Gastroesophageal sphincter (tissue), 4 donors: ENCODE results near the gene CCR8. TPM values are rescaled to one million over a fixed set of nuclear protein-coding genes. Genes with fewer than 3 reads are reported as not detected.

Experiments
- ATAC-seq: fragments of 150-250 bp; one replicate; pipeline ENCODE4 v1.9.1; 2016; ENCODE audit warnings: mild to moderate bottlenecking, moderate library complexity
- H3K27ac ChIP-seq, 4 donors: fragments of 200-600 bp; sonication (generic) in 3 of 4; 1 replicate in 3 of 4; 2 replicates in 1 of 4; pipeline ENCODE4 v1.5.1; 2016 to 2019
- H3K27me3 ChIP-seq: fragments of 200-600 bp; sonication (generic); one replicate; pipeline ENCODE4 v1.5.1; 2019
- H3K36me3 ChIP-seq, 2 donors: fragments of 200-600 bp; sonication (generic); one replicate each; pipeline ENCODE4 v1.5.1; 2019; ENCODE audit warnings: control low read depth in 1 of 2
- H3K4me1 ChIP-seq, 3 donors: fragments of 200-600 bp; sonication (generic); 1 replicate in 2 of 3; 2 replicates in 1 of 3; pipeline ENCODE4 v1.5.1; 2016 to 2019; ENCODE audit warnings: control low read depth in 2 of 3
- H3K4me3 ChIP-seq, 2 donors: fragments of 200-600 bp; sonication (generic); one replicate each; pipeline ENCODE4 v1.5.1; 2019; ENCODE audit warnings: mild to moderate bottlenecking in 1 of 2, moderate library complexity in 1 of 2
- H3K9me3 ChIP-seq, 3 donors: fragments of 200-600 bp; sonication (generic); one replicate each; pipeline ENCODE4 v1.5.1; 2017 to 2019; ENCODE audit warnings: control low read depth in 2 of 3
- CTCF ChIP-seq, 4 experiments: fragments of 200-600 bp in 2 of 4; fragments of 450-650 bp in 2 of 4; sonication (generic) in 1 of 4; IDR thresholded peaks; one replicate each; pipeline ENCODE4 v1.5.1; 2017 to 2019; ENCODE audit warnings: antibody characterized with exemption in 4 of 4, mild to moderate bottlenecking in 2 of 4, moderate library complexity in 2 of 4
- EP300 ChIP-seq: sonication (generic); formaldehyde crosslinking; IDR thresholded peaks from one replicate; pipeline ENCODE4 v1.6.1; 2017; ENCODE audit warnings: antibody characterized with exemption, mild to moderate bottlenecking
- POLR2A ChIP-seq, 2 donors: fragments of 450-650 bp; IDR thresholded peaks; one replicate each; pipeline ENCODE4 v1.6.1; 2017; ENCODE audit warnings: antibody characterized with exemption in 2 of 2, mild to moderate bottlenecking in 2 of 2, moderate library complexity in 1 of 2
- POLR2AphosphoS5 ChIP-seq: sonication (generic); formaldehyde crosslinking; IDR thresholded peaks from one replicate; pipeline ENCODE4 v1.6.1; 2017; ENCODE audit warnings: antibody characterized with exemption
- WGBS, 2 donors: methylation state at CpG; one replicate each; pipeline ENCODE4 v1.1.5; 2018; ENCODE audit warnings: low coverage in 1 of 2; 5-methylcytosine and 5-hydroxymethylcytosine counted together
- total RNA-seq, 4 donors: library from RNA; depleted of rRNA; stranded (reverse); fragments of >200 nt; gene quantifications; one replicate each; pipeline ENCODE4 v1.1.0, GENCODE V29; 2016

The CCR8 gene
- total RNA-seq, 4 donors from 2014 or later, result not detected

GRCh38 chr3:39378088-39378487, 48.6 kb downstream of the CCR8 start:
- Histone ChIP-seq H3K9me3 (no peaks in the 10 kb centered on the region), H3K27me3 (no peaks in the 10 kb centered on the region), H3K4me1 (peaks cover 0 to 8% (median 0%) of the 10 kb centered on the region in 3 donors), H3K36me3 (no peaks in the 10 kb centered on the region), H3K27ac (no peak overlapping the region), H3K4me3 (no peak overlapping the region)
- WGBS, 2 donors, result 25 to 40% methylated on average over 2 to 4 of the region's 4 CpGs
- TF ChIP-seq POLR2A (IDR thresholded peaks at IDR 0.05) (no peak), CTCF (IDR thresholded peaks at IDR 0.05) (peak in 2 of 4 experiments; percentile 8 to 39), EP300 (no peak), POLR2AphosphoS5 (no peak)
- no peak for ATAC-seq

- TF ChIP-seq POLR2A (IDR thresholded peaks at IDR 0.05) (no peak), EP300 (no peak), POLR2AphosphoS5 (no peak), CTCF (IDR thresholded peaks at IDR 0.05) (no peak)
These were observed 49.7 kb downstream of the CCR8 start for GRCh38 chr3:39378957-39379777.

GRCh38 chr3:39379778-39380155, 50.3 kb downstream of the CCR8 start:
- peaks cover 0 to 13% (median 1%) of the 10 kb centered on the region in 3 donors for H3K4me1 ChIP-seq
- WGBS, 2 donors, result 91 to 100% methylated on average over 2 to 5 of the region's 5 CpGs
- H3K27ac ChIP-seq, result no peak overlapping the region
- ATAC-seq, result no peak
- no peaks in the 10 kb centered on the region for H3K27me3 ChIP-seq
- H3K36me3 ChIP-seq, result no peaks in the 10 kb centered on the region
- no peaks in the 10 kb centered on the region for H3K9me3 ChIP-seq
- H3K4me3 ChIP-seq, result no peak overlapping the region
- TF ChIP-seq POLR2AphosphoS5 (no peak), POLR2A (IDR thresholded peaks at IDR 0.05) (no peak), CTCF (IDR thresholded peaks at IDR 0.05) (no peak), EP300 (no peak)

More at GRCh38 chr3:39378957-39379777, 49.7 kb downstream of the CCR8 start:
- H3K27me3 ChIP-seq, result no peaks in the 10 kb centered on the region
- no peaks in the 10 kb centered on the region for H3K9me3 ChIP-seq
- WGBS, 2 donors, result 89 to 95% methylated on average over 8 to 9 of the region's 10 CpGs
- H3K27ac ChIP-seq, result no peak overlapping the region
- no peaks in the 10 kb centered on the region for H3K36me3 ChIP-seq
- ATAC-seq, result no peak
- no peak overlapping the region for H3K4me3 ChIP-seq
- peaks cover 0 to 8% (median 0%) of the 10 kb centered on the region in 3 donors for H3K4me1 ChIP-seq

- Histone ChIP-seq H3K36me3 (no peaks in the 10 kb centered on the region), H3K9me3 (no peaks in the 10 kb centered on the region), H3K27ac (no peak overlapping the region), H3K4me1 (peaks cover 0 to 29% (median 10%) of the 10 kb centered on the region in 3 donors), H3K27me3 (no peaks in the 10 kb centered on the region), H3K4me3 (no peak overlapping the region)
- TF ChIP-seq CTCF (IDR thresholded peaks at IDR 0.05) (no peak), EP300 (no peak), POLR2A (IDR thresholded peaks at IDR 0.05) (no peak), POLR2AphosphoS5 (no peak)
- no peak for ATAC-seq
- WGBS, 2 donors, result 91% methylated on average over 3 of the region's 3 CpGs; no CpG with 5 or more reads in 1 of the 2 donors
These were observed 51.9 kb downstream of the CCR8 start for GRCh38 chr3:39381432-39381831.

Other genes starting within 250 kb of the CCR8 start
- 10 to 100 TPM; 48.5 to 82.5 (median 76.8) TPM for gene GORASP1, start 222.1 kb upstream of the CCR8 start, total RNA-seq
- 1 to 10 TPM in 3 of 4 donors, under 1 TPM in 1; 0.54 to 8.5 (median 5.0) TPM for gene TTC21A, start 222.0 kb upstream of the CCR8 start, total RNA-seq
- gene CSRNP1, start 176.1 kb upstream of the CCR8 start, total RNA-seq, result 10 to 100 TPM; 30.4 to 59.0 (median 40.8) TPM
- under 1 TPM in 1 of 4 donors, not detected in 3; 0.40 TPM for gene XIRP1, start 137.1 kb upstream of the CCR8 start, total RNA-seq
- under 1 TPM; 0.31 to 0.94 (median 0.66) TPM for gene CX3CR1, start 49.7 kb upstream of the CCR8 start, total RNA-seq
- 10 to 100 TPM; 24.9 to 44.8 (median 28.5) TPM for gene SLC25A38, start 53.7 kb downstream of the CCR8 start, total RNA-seq
- gene RPSA, start 77.0 kb downstream of the CCR8 start, total RNA-seq, result 1,000 to 10,000 TPM in 2 of 4 donors, 100 to 1,000 TPM in 2; 637 to 1,292 (median 907) TPM
- under 1 TPM in 2 of 4 donors, not detected in 2; 0.08 to 0.47 TPM for gene MOBP, start 138.0 kb downstream of the CCR8 start, total RNA-seq